Measurements from ENCODE around the gene PPP1R13B.
"Not testable (repeated sequence)": the region's sequence is repeated elsewhere in the genome, so short reads cannot be mapped to it uniquely, and the experiment has no call there.

The PPP1R13B gene

GRCh38 chr14:103828315-103828967, 18.9 kb downstream of the PPP1R13B start:
- no peak for DNase-seq

DNA sequence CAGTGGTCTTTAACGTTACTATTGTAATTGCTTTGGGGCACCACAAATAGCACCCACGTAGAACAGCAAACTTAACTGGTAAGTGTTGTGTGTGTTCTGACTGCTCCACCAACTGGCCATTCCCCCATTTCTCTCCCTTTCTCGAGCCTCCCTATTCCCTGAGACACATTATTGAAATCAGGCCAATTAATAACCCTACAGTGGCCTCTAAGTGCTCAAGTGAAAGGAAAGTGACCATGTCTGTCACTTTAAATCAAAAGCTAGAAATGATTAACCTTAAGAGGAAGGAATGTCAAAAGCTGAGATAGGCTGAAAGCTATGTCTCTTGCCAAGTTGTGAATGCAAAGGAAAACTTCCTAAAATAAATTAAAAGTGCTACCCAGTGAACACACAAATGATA, 22.3 kb downstream of the PPP1R13B start:
- no peak for DNase-seq

DNA sequence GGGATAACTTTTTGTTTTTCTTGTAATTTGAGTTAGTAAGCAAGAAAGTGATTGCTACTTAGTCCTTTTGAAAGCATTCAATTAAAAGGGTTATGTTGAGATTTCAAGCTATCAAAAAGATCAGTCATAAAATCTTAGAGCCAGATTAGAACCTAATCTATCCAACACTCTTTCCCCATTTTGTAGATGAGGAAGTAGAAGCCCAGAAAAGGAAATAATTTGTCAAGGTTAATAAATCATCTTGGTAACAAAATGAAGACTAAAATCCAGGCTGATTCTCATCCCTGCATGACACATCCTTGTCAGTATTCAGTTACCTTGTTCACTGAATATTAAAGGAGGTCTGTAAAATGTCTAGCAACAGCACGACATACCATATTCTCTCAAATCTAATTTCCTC, 26.5 kb downstream of the PPP1R13B start:
- DNase-seq = no peak

GRCh38 chr14:103820382-103820781, 27.0 kb downstream of the PPP1R13B start:
- DNase-seq = no peak

GRCh38 chr14:103819503-103820307, 27.7 kb downstream of the PPP1R13B start:
- DNase-seq = no peak

DNA sequence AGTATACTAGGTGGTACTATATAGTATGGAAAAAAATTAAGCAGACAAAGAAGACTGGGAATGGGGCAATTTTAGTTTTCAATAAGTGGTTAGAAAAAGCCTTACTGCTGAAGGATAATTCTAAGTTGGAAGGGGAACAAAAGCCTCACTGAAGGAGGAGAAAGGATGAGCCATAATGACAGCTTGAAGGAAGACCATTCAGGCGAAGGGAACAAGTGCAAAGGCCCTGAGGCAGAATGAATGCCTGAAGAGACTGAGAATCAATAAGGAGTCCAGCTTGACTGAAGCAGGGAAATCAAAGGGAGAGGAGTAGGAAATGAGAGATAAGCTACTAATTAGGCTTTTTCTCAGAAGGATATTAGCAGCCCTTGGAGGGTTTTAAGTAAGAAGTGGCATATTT, 28.5 kb downstream of the PPP1R13B start:
- DNase-seq = no peak

DNA sequence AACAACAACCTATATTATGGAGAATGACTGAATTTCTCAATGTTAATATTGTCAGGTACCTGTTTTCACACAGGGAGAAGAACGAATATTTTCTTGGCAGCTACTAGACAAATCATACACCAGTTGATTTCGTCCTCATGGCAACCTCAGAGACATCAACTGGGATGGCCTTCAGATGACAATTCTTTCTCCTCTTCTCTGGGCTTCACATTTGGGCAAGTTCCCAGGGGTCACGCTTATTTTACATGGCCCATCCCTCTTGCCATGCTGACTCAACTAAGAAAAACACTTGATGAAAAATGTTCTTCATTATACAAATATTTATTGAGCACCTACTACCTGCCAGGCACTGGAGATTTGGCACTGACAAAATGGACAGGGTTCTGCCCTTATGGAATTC, 29.0 kb downstream of the PPP1R13B start:
- no peak for DNase-seq

DNA sequence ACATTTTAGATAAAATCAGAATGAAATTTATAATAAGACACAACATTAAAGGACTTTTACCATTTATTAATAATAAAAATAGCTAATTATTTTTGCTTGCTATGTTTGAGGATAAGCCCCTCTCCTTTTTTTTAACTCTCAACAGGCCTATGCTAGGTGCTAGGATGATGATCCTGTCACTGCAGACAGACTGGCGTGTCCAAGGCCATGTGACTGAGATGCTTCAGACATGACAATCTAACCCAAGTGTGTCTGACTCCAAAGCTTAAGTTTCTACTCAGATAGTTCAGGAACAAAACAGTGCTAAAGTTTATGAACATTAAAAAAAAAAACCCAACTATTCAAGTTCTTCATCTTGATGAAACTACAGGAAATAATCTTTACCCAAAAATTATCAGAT, 29.8 kb downstream of the PPP1R13B start:
- DNase-seq = no peak

DNA sequence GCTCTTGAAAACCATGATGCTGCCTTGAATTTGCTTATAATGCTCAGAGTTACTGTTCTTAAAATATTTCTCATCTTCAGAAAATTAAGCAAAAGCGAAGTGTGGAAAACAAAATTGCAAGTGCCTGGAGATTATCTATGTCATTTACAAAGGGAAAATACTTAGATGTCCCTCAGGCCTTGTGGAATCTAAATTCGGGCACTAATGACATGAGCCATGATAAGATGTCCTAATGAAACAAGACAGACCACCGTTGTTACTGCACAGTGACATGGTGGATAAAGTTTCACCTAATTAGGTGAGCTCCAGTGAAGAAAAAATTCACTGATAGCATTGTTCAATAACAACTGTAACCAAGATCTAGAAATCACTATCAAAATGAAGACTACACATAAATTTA, 30.4 kb downstream of the PPP1R13B start:
- DNase-seq = no peak

DNA sequence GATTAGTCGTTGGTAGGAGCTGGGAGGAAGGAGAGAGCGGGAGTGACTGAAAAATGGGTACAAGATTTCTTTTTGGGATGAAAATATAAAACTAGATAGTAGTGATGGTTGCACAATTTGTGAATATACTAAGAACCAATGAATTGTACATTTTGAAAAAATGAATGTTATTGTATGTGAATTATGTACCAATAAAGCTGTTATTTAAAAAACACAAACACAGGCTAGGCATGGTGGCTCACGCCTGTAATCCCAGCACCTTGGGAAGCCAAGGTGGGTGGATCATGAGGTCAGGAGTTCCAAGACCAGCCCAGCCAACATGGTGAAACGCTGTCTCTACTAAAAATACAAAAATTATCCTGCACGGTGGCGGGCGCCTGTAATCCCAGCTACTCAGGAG, 32.1 kb downstream of the PPP1R13B start:
- no peak for DNase-seq

DNA sequence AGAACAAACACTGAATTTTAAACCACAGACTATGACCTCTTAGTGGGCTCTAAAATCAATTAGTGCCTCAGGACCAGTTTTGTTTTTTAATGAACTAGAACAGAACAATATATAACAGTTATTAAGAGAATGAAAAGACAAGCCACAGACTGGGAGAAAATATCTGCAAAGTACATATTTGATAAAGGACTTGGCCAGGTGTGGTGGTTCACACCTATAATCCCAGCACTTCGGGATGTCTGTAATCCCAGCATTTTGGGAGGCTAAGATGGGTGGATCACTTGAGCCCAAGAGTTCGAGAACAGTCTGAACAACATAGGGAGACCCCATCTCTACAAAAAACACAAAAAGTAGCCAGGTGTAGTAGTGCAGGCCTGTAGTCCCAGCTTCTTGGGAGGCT, 36.2 kb downstream of the PPP1R13B start:
- no peak for DNase-seq

DNA sequence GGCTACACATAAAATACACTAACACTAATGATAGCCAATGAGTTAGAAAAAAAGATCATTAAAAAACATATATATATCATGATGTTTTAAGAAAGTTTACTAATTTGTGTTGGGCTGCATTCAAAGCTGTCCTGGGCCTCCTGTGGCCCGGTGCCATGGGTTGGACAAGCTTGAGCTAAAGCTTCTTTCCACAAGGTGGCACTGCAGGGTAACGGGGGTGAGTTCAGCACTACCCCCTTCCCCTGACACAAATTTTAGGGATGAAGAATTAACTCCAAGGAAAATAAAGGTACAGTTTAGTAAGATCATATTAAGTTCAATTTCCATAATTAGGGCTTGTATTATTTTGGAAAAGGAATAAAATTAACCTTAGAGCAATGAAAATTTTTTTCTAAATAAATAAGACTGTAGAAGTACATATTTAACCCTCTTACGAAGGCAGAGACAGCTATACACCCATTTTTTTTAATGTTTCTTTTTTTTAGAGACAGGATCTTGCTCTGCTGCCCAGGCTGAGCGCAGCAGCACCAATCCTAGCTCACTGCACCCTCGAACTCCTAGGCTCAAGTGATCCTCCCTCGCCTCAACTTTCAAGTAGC, 38.9 kb downstream of the PPP1R13B start:
- DNase-seq = peak; percentile 5

- no peak for DNase-seq
Measured at GRCh38 chr14:103806805-103807204, 40.6 kb downstream of the PPP1R13B start.

GRCh38 chr14:103805708-103806107, 41.7 kb downstream of the PPP1R13B start:
- no peak for DNase-seq

DNA sequence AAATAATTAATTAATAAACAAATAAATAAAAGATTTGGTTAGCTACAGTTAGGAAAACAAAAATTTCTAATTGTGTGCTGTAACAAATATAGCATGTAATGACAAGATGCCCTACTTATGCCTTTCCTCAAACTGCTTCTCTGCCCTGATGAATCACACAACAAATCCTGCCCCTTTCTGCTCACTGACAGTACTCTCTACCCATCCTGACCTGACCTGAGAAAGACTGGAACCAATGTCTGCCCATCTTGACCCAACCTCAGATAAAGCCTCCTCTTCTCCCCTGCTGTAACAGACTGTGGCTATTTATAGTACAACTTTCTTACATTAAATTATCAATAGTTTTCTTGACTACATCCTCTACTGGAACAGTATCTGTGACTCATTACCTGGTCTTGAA, 43.7 kb downstream of the PPP1R13B start:
- DNase-seq = no peak

DNA sequence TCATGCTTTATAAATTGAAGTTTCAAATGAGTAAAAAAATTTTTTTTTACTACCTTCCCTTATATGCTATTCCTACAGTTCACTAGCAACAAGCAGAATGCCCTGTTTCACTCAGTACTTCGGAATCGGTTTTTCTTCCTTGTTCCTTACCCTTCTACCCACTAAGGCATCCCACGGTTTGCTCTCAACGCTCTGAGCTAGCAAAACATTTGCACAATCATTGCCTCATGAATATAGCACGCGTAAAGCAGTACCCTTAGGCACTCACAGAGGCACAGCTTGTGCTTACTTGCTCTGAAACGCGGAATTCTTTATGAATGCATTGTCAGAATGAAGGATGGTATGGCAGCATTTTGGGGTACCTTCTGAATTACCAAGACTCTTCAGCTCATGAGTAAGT, 45.0 kb downstream of the PPP1R13B start:
- no peak for DNase-seq

DNA sequence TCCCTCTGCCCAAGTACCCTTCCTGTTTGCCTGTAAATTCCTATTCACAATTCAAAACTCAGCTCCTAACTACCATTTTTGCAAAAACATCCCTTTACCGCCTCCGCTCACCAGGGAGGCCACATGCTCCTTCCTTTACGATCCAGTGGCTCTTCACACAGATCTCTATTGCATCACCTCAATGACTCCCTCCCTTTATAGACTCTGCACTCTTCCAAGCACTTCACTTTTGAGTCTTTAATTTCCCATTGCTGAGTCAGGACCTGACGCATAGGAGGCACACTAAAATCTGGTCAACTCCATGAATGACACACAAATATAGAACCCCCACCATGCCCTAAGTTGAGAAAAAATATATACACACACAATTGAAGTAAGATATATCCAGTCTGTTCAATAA, 45.9 kb downstream of the PPP1R13B start:
- DNase-seq = no peak

- DNase-seq = not testable (repeated sequence)
Measured at GRCh38 chr14:103793192-103793591, 54.2 kb downstream of the PPP1R13B start.

DNA sequence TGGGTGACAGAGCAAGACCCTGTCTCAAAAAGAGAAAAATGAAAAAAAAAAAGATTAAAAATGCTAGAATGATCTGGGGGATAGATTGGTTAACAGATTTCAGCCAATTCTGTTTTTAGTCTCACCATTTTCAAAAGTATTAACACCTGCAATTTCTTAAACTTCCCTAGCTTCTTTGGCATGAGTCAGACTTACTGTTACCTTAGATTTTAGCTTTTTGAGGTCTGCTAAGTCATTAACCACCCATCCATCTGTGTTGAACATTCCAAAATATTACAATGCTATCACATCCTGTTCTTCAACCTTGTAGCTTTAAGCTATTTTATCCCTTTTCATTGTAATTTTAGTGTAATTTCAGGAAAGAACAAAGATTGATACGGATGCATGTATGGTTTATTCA, 59.3 kb downstream of the PPP1R13B start:
- no peak for DNase-seq

DNA sequence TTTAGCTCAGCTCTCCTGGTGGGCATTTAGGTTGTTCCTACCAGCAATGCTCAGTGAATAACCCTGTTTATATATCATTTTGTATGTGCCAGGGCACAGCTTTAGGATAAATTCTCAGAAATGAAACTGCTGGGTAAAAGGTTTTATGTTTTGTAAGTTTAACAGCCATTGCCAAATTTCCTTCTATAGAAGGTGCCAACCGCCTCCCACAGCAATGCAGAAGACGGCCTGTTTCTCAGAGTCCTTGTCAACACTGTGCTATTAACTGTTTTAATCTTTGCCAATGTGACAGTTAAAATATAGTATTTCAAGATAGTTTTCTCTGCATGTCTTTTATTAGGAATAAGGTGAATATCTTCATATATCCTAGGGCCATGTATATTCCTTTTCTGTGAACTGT, 65.0 kb downstream of the PPP1R13B start:
- DNase-seq = no peak

- not testable (repeated sequence) for DNase-seq
Measured at GRCh38 chr14:103776319-103776718, 71.1 kb downstream of the PPP1R13B start.

- no peak for DNase-seq
Measured at GRCh38 chr14:103775506-103775905, 71.9 kb downstream of the PPP1R13B start.

GRCh38 chr14:103773521-103773920, 73.9 kb downstream of the PPP1R13B start:
- DNase-seq = no peak

- no peak for DNase-seq
Measured at GRCh38 chr14:103772078-103772712, 75.2 kb downstream of the PPP1R13B start.

All from NCI-H774 (cell line).